Measurements from ENCODE around the gene DENND1A.

The DENND1A gene

GRCh38 chr9:123356851-123357742, 572.8 kb downstream of the DENND1A start:
- no peak for DNase-seq (ENCODE audit: low spot score)

- DNase-seq (ENCODE audit: low spot score) = no peak
Observed at GRCh38 chr9:123355761-123356431, 574.0 kb downstream of the DENND1A start, which contains the start of gene CRB2. Gene CRB2 (plus strand): TSS chr9:123356197. CDS start chr9:123356261, 64 bp downstream.

GRCh38 chr9:123354806-123355508, 575.0 kb downstream of the DENND1A start:
- DNase-seq (ENCODE audit: low spot score) = no peak

- DNase-seq (ENCODE audit: low spot score) = peak; percentile 89
Observed at GRCh38 chr9:123353984-123354591, 575.8 kb downstream of the DENND1A start.

- DNase-seq (ENCODE audit: low spot score) = no peak
Observed at GRCh38 chr9:123353041-123353440, 576.9 kb downstream of the DENND1A start.

GRCh38 chr9:123350590-123351310, 579.2 kb downstream of the DENND1A start:
- peak; percentile 29 for DNase-seq (ENCODE audit: low spot score)

- DNase-seq (ENCODE audit: low spot score) = peak; percentile 86
Observed at GRCh38 chr9:123349691-123350480, 580.0 kb downstream of the DENND1A start.

- DNase-seq (ENCODE audit: low spot score) = no peak
Observed at GRCh38 chr9:123349033-123349432, 580.9 kb downstream of the DENND1A start.

GRCh38 chr9:123348317-123348992, 581.5 kb downstream of the DENND1A start:
- DNase-seq (ENCODE audit: low spot score) = peak; percentile 14

- no peak for DNase-seq (ENCODE audit: low spot score)
Observed at GRCh38 chr9:123347289-123348060, 582.5 kb downstream of the DENND1A start.

GRCh38 chr9:123346826-123347225, 583.1 kb downstream of the DENND1A start:
- no peak for DNase-seq (ENCODE audit: low spot score)

- DNase-seq (ENCODE audit: low spot score) = no peak
Observed at GRCh38 chr9:123346026-123346425, 583.9 kb downstream of the DENND1A start.

- DNase-seq (ENCODE audit: low spot score) = no peak
Observed at GRCh38 chr9:123345567-123345955, 584.4 kb downstream of the DENND1A start.

- no peak for DNase-seq (ENCODE audit: low spot score)
Observed at GRCh38 chr9:123344192-123344949, 585.6 kb downstream of the DENND1A start.

GRCh38 chr9:123343443-123344191, 586.3 kb downstream of the DENND1A start:
- no peak for DNase-seq (ENCODE audit: low spot score)

GRCh38 chr9:123342247-123342646, 587.7 kb downstream of the DENND1A start:
- no peak for DNase-seq (ENCODE audit: low spot score)

GRCh38 chr9:123341816-123342215, 588.1 kb downstream of the DENND1A start:
- DNase-seq (ENCODE audit: low spot score) = no peak

All from AG08396 (cell line).